Measurements from ENCODE around the gene EEPD1.

The EEPD1 gene

DNA sequence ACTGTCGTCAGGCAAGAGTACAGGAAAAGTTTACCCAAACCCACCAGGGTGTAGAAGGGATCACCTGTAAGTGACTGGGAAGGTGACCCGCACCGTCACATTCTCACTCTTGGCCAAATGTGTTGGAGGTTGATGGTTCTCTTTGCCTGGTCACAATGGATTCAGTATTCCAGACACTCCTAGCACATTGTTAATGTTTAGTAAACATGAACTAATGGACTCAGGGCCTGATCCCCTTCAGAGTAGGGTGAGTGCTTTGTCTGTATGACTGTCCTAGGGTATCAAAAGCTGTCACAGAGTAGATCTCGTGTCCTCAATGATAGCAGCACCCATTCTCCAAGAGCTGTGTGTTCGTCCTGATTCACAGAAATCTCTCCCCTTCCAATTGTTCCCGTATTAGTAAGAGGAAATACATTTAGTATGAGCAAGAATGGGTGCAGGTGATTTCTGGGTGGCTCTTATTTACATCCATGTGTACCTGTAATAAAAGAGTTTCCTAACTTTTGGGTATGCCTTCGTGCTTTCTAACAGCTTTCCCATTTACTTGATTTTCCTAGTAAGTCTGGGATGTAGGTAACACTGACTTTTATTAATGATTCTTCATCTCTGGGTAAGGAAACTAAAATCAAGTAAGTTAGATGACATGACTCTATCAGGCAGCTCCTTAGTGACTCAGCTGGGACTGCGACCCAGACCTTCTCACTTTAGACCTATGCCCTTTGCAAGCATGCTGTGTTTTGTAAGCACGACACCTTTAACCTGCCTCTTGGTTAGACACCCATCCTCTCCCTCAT is 4.7 kb downstream of the EEPD1 start:
- no peak for DNase-seq

GRCh38 chr7:36158321-36158605 is 5.2 kb downstream of the EEPD1 start:
- no peak for DNase-seq

DNA sequence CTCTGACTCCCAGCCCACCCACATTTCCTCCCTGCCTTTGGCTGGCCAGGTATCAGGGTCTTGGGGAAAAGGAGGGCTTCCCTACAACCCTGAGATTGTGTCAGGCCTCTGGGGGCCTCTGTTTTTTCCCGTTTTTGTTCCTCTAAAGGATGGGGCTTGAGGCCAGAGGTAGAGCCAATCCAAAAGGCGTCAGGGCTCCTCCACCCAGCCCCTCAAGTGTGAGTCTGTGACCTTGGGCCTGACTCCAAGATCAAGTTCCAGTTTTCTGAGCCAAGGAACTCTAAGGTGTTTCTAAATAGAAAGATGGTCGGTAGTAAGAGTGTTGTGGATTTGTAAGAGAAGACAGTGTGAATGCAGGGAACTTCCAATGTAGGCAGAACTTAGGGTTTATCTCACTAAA is 6.6 kb downstream of the EEPD1 start:
- DNase-seq: no peak

GRCh38 chr7:36160313-36160712 is 7.3 kb downstream of the EEPD1 start:
- DNase-seq: no peak

DNA sequence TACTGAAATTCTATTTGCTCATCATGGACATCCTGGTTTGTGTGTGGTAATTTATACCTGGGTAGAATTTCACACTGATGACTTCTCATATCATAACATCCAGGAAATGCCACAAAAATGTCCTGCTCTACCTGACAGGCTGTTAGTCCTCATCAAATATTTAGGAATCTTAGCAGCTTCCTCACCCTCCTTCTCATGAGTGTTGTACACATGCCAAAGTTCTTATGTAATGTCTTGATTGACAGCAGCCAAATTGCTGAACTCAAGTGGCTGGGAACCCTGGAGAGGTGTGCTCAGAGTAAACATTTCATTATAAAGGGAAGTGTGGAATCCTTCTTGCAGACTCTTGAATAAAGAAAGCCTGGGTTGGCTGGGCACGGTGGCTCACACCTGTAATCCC is 8.9 kb downstream of the EEPD1 start:
- no peak for DNase-seq

DNA sequence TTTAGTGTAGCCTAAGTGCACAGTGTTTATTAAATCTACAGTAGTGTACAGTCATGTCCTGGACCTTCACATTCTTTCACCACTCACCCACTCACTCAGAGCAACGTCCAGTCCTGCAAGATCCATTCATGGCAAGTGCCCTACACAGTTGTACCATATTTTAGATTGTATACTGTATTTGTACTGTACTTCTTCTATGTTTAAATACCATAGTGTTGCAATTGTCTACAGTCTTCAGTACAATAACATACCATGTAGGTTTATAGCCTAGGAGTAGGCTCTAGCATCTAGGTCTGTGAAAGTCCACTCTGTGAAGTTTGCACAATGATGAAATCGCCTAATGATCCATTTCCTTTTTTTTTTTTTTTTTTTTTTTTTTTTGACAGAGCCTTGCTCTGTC is 12.0 kb downstream of the EEPD1 start:
- no peak for DNase-seq

GRCh38 chr7:36165802-36166201 is 12.7 kb downstream of the EEPD1 start:
- no peak for DNase-seq

DNA sequence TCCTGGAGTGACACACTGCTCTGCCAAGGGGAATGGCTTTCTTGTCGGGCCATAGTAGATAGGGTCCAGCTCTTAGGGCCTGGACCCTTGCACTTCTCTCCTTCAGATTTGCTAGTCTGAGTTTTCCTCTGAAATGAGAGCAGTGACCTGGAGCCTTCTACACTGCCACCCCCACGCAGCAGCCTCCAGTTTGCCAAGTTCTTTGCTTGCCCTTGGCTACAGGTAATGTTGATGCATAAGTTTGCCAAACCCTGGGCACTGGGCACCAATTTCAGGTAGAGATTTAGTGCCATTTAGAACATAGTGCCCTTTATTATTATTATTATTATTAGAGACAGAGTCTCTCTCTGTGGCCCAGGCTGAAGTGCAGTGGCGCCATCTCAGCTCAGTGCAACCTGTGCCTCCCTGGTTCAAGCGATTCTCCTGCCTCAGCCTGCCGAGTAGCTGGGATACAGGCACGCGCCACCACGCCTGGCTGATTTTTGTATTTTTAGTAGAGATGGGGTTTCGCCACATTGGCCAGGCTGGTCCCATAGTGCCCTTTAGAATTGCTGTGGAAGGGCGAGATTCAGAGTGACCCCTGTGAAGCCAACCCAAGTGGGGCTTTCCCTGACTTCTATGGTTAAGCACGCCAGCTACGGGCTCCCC is 14.5 kb downstream of the EEPD1 start:
- DNase-seq: no peak

DNA sequence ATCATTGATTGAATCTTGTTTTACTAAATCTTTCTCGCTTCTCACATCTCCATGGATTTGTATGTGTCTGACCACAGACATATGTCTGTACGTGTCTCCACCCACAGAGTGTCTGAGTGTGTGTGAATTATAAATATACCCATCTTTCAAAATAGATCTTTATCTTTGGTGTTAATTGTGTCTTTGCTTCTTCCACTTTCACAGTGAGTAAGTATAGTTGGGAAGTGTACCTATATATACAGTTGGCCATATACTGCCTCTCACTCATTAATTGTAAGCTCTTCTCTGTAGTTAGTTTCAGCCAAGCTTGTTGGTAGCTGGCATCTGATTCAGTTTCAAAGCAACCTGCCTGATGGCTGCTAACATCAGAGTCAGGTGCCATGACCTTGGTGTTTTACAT is 18.4 kb downstream of the EEPD1 start:
- no peak for DNase-seq

- no peak for DNase-seq
These were observed 22.8 kb downstream of the EEPD1 start for GRCh38 chr7:36175886-36176285.

DNA sequence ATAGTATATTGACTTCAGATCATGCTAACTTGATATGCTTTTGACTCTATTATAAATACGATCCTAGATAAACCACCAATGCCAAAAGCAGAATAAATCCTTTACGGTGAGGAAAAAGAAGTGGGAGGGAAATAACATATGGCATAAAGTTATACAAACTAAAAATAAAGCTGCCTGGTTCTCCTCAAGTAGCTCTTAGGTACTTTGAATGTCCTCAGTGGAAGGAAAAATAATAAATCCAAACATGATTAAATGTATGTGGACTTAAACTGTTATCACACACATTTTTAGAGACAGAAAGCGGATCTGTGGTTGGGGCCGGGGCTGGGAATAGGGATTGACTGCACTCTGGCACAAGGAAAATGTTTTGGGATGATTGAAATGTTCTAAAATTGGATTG is 23.6 kb downstream of the EEPD1 start:
- no peak for DNase-seq

DNA sequence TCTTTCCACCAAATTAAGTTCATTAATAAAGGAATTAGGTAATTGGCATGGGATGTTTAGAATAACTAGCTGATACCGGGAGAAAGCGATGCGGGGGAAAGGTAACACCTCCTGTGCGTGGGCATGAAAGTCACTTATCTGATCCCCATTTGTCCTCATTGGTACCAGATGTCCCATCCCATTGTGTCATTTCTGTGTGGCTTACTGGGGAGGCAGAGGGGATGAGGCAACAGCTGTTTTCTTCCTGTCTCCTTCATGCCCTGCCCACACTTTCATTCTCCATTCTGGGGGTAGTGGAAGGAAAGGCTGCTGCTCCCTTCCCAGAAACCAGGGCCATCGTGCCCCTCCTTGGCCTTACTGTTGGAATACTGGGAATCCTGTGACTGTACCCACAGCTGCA is 27.1 kb downstream of the EEPD1 start:
- DNase-seq: no peak

DNA sequence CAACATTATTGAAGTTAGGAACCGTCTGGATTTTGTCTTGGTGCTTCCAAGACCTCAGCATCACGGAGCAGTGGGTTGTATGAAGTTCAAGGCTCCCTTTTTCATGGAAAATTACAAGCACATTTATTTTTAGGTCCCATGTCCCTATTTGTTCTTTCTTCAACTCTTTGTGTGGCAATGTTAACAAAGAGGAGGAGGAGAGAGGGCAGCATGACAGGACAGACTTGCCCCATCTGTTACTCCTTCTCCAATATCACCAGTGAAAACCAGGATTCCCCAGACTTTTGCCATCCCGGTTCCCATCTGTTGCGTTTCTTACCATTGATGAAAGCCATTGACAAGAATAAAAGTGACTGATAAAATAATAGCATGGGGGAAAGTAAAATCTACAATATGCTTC is 28.6 kb downstream of the EEPD1 start:
- no peak for DNase-seq

- no peak for DNase-seq
These were observed 30.0 kb downstream of the EEPD1 start for GRCh38 chr7:36182854-36183604.

DNA sequence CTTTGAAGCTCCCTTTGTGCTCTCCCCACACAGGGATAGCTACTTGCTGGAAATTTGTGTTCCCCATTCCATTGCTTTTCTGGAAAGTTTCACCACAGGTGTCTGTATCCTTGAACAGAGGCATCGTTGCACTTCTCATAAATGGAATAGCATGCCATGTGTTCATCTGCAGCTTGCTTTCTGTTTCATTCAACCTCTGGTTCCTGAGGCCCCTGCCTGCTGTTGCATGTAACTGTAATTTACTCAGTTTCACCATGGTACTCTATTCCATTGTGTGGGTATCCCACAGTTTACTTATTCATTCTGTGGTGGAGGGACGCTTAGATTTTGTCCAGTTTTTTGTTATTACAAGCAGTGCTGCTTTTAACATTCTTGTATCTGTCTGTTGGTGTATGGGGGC is 32.0 kb downstream of the EEPD1 start:
- DNase-seq: no peak

- DNase-seq: no peak
These were observed 32.7 kb downstream of the EEPD1 start for GRCh38 chr7:36185756-36186155.

- no peak for DNase-seq
These were observed 33.5 kb downstream of the EEPD1 start for GRCh38 chr7:36186359-36187121.

DNA sequence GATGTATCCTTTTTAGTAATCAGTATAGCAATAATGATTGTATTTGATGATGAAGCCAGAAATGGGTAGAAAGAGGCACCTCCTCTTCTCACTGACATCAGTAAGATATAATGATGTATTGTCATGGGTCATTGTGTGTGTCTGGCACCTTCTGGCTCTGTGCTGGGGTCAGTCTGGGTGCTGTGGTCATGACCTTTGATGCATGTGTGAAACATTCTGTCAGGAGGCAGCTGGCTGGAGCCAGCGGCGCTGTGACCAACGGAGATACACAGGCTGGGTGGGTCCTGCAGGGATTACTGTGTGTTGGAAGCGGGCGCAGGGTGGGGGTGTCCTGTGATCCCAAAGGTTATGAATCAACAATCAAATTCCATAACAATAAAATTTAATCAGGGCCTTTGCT is 35.2 kb downstream of the EEPD1 start:
- no peak for DNase-seq

- DNase-seq: no peak
These were observed 35.9 kb downstream of the EEPD1 start for GRCh38 chr7:36188906-36189305.

- no peak for DNase-seq
These were observed 37.6 kb downstream of the EEPD1 start for GRCh38 chr7:36190447-36191291.

GRCh38 chr7:36191292-36191920 is 38.4 kb downstream of the EEPD1 start:
- no peak for DNase-seq
